ENCODE measurements around the gene AKIRIN2. TPM values are rescaled to one million over a fixed set of nuclear protein-coding genes. Genes with fewer than 3 reads are reported as not detected.
"Not testable (repeated sequence)": the region's sequence is repeated elsewhere in the genome, so short reads cannot be mapped to it uniquely, and the experiment has no call there.

Gene AKIRIN2
- total and polyA plus RNA-seq, 2 experiments from 2014 or later, result 66.7 to 82.6 TPM

DNA sequence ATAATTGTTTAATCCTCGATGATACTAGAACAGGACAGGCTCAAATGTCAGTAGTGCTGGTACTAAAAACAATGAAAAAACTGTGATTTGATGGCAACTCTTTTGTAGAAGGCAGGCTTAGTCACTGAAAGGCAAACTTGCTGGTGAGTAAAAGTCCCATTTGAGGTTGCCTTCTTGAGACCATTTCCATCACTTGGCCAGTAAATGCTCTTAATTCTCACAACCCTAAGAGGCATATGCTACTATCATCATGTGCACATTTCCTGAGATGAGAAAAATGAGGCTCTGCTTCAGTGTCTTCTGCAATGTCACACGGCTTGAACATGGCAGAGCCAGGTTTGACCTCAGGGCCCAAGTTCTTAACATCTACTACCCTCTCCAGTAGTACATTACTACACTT is 9.9 kb downstream of the AKIRIN2 start:
- Histone ChIP-seq H3K36me3 (no peaks in the 10 kb centered on the region), H3K27ac (peak overlapping the region; percentile 3), H3K4me1 (ENCODE audit: low read depth) (peaks cover 29% of the 10 kb centered on the region), H3K4me3 (no peak overlapping the region), H3K9me3 (ENCODE audit: low read depth) (no peaks in the 10 kb centered on the region), H3K27me3 (no peaks in the 10 kb centered on the region)
- DNase-seq (ENCODE audit: low read depth in 1 of 2, low spot score in 1 of 2), result no peak
- TF ChIP-seq CTCF (IDR thresholded peaks at IDR 0.05; ENCODE audit: low read depth, low read length), result no peak

GRCh38 chr6:87690441-87690840 is 11.6 kb downstream of the AKIRIN2 start:
- Histone ChIP-seq H3K4me3 (no peak overlapping the region), H3K27ac (no peak overlapping the region), H3K4me1 (ENCODE audit: low read depth) (peaks cover 25% of the 10 kb centered on the region), H3K27me3 (no peaks in the 10 kb centered on the region), H3K9me3 (ENCODE audit: low read depth) (no peaks in the 10 kb centered on the region), H3K36me3 (no peaks in the 10 kb centered on the region)
- TF ChIP-seq CTCF (IDR thresholded peaks at IDR 0.05; ENCODE audit: low read depth, low read length), result no peak
- no peak for DNase-seq (ENCODE audit: low read depth in 1 of 2, low spot score in 1 of 2)

DNA sequence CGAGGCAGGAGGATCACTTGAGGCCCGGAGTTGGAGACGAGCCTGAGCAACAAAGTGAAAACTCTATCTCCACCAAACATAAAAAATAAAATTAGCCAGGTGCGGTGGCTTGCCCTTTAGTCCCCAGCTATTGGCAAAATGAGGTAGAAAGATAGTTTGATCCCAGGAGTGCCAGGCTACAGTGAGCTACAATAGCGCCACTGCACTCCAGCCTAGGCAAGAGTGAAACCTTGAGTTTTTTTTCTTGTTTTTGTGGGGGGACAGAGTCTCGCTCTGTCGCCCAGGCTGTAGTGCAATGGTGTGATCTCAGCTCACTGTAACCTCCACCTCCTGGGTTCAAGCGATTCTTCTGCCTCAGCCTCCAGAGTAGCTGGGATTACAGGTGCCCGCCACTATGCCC is 14.1 kb downstream of the AKIRIN2 start:
- H3K36me3 ChIP-seq; DNase-seq (ENCODE audit: low read depth in 1 of 2, low spot score in 1 of 2); H3K27me3 ChIP-seq; H3K9me3 ChIP-seq (ENCODE audit: low read depth); H3K27ac ChIP-seq; H3K4me3 ChIP-seq: not testable (repeated sequence)
- H3K4me1 ChIP-seq (ENCODE audit: low read depth), result peaks cover 11% of the 10 kb centered on the region

DNA sequence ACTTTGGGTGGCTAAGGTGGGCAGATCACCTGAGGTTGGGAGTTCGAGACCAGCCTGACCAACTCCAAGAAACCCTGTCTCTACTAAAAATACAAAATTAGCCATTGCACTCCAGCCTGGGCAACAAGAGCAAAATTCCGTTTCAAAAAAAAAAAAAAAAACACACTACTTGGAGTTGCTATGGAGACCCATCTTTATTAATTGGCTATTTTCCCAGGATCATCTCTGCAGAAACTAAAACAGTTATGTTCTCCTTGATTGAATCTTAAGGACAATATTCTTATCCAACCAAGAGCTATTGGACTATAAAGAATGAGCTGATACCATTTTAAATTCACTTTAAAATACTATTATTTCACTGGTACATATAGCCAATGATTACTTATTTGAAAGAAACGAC is 14.7 kb downstream of the AKIRIN2 start:
- H3K27me3 ChIP-seq, result no peaks in the 10 kb centered on the region
- H3K27ac ChIP-seq, result no peak overlapping the region
- no peak for TF ChIP-seq CTCF (IDR thresholded peaks at IDR 0.05; ENCODE audit: low read depth, low read length)
- H3K4me3 ChIP-seq, result no peak overlapping the region
- no peaks in the 10 kb centered on the region for H3K9me3 ChIP-seq (ENCODE audit: low read depth)
- no peaks in the 10 kb centered on the region for H3K36me3 ChIP-seq
- H3K4me1 ChIP-seq (ENCODE audit: low read depth), result peaks cover 10% of the 10 kb centered on the region
- no peak for DNase-seq (ENCODE audit: low read depth in 1 of 2, low spot score in 1 of 2)

GRCh38 chr6:87686636-87687205 is 15.3 kb downstream of the AKIRIN2 start:
- not testable (repeated sequence) for H3K4me1 ChIP-seq (ENCODE audit: low read depth); DNase-seq (ENCODE audit: low read depth in 1 of 2, low spot score in 1 of 2); H3K4me3 ChIP-seq; H3K27me3 ChIP-seq; H3K36me3 ChIP-seq; H3K27ac ChIP-seq; H3K9me3 ChIP-seq (ENCODE audit: low read depth)

- Histone ChIP-seq H3K4me1 (ENCODE audit: low read depth) (no peaks in the 10 kb centered on the region), H3K9me3 (ENCODE audit: low read depth) (no peaks in the 10 kb centered on the region), H3K27ac (no peak overlapping the region), H3K4me3 (no peak overlapping the region), H3K36me3 (no peaks in the 10 kb centered on the region), H3K27me3 (no peaks in the 10 kb centered on the region)
- DNase-seq (ENCODE audit: low read depth in 1 of 2, low spot score in 1 of 2), result no peak
- TF ChIP-seq CTCF (IDR thresholded peaks at IDR 0.05; ENCODE audit: low read depth, low read length), result no peak
These were observed 17.0 kb downstream of the AKIRIN2 start for GRCh38 chr6:87684895-87685654.

All from cardiac muscle cell (in vitro differentiated cells and primary cell).